Activated CD8-positive, alpha-beta memory T cell treated with anti-CD3 and anti-CD28 coated beads, Interleukin-2, amount 50 U/mL, for 24 hours (primary cell): ENCODE results near the gene PPWD1.

ENCODE experiments used
- DNase-seq: peaks from one replicate; pipeline ENCODE4 v3.0.0-alpha.2; 2020; ENCODE audit errors: extremely low read depth

PPWD1 gene

GRCh38 chr5:65623482-65623881 is 60.4 kb downstream of the PPWD1 start:
- no peak for DNase-seq

GRCh38 chr5:65624025-65624570 is 61.0 kb downstream of the PPWD1 start, which contains the start of gene TRIM23:
Gene TRIM23 (minus strand): TSS chr5:65624333. CDS start chr5:65624274, 59 bp downstream.
- DNase-seq: peak; percentile 83

GRCh38 chr5:65624571-65625555 is 61.8 kb downstream of the PPWD1 start, which contains the start of the genes SHLD3 and TRAPPC13:
Gene SHLD3 (plus strand): TSS chr5:65625027. CDS start chr5:65629588, 4,561 bp downstream.
Gene TRAPPC13 (plus strand): TSS chr5:65625027. CDS start chr5:65625061, 34 bp downstream.
- DNase-seq: peak; percentile 49

GRCh38 chr5:65625743-65626142 is 62.6 kb downstream of the PPWD1 start:
- no peak for DNase-seq

- no peak for DNase-seq
Observed at GRCh38 chr5:65630981-65631380, 67.9 kb downstream of the PPWD1 start.
